HG03439 (cell line): ENCODE results near the gene TPD52L2.
"Not testable (repeated sequence)": the region's sequence is repeated elsewhere in the genome, so short reads cannot be mapped to it uniquely, and the experiment has no call there.

Source experiments
- ATAC-seq: cut with Tn5 transposase; IDR thresholded peaks from one replicate; pipeline ENCODE4 v1.9.1; 2021; ENCODE audit warnings: mild to moderate bottlenecking, moderate library complexity; ENCODE audit not compliant: unreplicated experiment

The TPD52L2 gene

DNA sequence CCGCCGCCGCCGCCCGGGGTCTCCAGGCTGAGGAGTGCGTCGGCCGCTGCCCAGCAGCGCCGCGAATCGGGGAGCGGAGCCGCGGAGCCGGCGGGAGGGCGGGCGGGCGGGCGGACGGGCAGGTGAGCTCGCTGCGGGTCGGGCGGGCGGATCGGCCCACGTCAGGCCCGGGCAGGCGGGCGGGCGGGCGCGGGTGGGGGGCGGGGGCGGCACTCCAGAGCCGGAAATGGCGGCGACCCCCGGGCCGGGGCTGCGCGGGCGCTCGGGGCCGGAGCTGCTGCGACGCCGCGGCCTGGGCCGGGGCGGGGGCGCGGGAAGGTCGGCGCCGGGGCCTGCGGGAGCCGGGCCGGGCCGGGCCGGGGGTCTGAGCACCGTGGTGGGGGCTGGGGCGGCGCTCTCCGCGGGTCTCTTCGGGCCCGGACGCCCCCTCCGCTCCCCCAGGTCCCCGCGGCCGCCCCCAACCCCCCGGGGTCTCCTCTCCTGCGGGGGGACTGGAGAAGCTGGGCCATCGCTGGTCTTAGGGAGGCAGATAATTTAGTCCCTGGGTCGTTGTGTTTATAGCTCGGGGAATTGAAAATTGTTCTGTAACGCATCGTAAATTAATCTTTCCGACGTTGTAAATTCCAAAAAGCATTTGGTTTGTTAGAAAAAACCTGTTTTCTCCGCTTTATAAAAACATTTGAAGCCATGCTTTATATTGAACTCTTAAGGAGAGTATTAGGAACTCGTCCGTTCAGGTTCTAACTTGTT lies 30.3 kb downstream of the TPD52L2 start:
- ATAC-seq, result peak; percentile 19

DNA sequence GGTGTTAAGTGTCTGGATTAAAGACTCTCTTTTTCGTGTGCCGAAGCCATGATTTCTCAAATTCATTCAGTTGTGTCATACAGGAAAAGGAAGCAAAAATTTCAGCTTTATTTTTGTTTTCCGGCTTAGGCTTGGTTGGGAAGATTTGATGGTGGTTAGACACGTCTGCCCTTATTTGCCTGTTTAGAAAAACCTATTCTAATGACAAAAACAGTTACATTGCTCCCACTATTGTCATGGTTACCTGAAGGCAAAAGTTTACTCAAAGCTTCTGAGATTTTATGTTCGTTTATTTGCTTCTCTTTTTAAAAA lies 30.8 kb downstream of the TPD52L2 start:
- no peak for ATAC-seq

DNA sequence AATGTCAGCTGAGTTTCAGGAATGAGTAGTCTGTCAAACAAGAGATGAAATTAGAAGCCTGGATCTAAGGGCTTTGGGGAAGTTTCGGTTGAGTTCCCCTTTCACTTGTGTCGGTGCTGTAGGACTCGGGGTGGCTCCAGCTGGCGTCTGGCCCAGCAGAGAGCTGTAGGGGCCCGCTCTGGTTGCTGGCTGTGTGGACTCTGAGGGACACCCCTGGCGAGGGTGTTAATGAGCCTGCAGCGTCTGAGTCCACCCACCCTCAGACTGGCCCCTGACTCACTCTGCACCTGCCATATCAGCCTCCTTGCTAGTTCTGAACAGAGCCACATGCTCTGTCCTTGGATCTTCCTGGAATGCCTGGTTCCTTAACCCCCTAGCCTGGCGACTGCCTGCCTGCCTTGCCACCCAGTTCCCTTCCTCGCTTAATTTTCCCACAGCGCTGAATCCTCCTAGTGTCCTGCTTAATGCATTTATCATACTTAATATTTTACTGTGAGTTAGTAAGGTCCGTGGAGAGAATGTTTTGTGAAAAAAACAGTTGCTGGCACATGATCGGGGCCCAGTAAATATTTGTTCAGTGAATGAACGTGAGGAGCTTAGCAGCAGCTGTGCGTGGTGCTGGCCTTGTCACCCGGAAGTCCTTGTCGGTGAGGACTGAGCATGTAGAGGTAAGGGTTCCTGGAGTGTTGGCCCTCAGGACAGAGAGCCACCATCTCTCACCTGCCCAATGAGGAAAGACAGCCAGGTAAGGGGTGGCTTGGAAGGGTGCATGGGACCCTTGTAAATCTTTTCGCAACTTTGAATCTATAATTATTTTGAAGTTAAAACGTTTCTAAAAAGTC lies 31.4 kb downstream of the TPD52L2 start:
- ATAC-seq, result no peak

DNA sequence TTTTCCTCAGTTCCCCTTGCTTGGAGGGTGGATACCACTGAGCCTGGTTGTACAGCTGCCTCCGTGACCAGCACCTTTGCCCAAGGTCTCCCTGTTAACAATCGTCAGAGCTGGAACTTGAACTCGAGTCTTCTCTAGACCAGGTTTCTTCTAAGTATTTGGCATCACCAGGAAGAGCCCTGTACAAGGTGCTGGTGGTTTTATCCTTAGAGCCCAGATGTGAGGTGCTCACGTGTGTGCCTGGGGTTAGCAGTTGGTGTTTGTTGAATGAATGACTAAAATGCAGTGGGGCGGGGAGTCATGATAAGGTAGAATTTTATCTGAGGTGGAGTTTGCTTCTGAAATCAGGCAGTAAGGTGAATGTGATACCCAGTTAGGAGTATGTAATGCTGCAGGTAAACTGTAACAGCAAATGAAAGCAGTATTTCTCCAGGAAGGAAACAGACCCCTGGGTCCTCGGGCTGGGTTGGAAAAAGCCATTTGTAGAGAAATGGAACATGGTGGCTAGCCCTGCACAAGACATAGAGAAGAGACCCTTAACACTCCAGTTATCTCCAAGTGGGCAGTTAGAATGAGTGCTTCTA lies 33.0 kb downstream of the TPD52L2 start:
- ATAC-seq, result no peak

DNA sequence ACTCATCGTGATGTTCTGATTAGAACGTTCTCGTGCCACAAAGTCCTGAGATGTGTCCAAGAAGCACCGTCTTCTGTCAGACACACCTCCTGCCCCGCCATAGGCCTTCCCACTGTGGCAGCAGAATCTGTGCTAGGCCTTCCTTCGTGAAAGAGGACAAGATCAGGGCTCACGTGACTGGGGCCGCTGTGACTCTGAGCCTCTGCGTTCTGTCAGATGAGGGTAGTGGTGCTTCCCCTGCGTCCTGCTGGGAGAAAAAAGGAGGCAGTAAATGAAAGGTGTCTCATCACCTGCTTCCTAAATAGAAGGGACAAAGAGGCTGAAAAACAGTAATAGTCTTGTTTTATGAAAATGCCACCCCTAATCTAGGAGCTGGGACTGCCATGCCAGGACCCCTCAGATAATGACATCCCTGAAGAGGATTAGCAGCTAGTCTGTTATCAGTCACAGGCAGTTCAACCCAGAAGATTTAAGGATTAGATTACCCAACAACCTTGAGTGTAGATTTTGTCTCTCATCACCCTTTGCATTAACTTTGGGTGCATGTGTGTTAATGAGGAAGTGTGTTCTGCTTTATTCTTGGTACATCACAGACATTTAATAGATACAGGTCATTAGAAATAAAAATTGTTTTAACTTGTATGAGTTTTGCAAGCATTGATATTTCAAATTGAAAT lies 34.0 kb downstream of the TPD52L2 start:
- no peak for ATAC-seq

DNA sequence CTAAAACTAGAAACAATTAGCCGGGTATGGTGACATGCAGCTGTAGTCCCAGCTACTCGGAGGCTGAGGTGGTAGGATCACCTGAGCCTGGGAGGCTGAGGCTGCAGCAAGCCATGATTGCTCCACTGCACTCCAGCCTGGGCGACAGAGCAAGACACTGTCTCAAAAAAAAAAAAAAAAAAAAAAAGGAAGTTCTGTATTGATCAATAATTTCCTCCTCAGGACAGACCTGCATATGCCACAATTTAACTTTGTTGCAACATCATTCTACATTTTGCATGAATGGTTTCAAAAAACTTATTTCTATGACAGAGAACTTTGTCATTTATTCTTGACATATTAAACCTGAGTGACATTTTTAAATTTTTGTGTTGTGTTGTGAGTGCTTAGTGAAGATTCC lies 35.3 kb downstream of the TPD52L2 start:
- ATAC-seq, result no peak

DNA sequence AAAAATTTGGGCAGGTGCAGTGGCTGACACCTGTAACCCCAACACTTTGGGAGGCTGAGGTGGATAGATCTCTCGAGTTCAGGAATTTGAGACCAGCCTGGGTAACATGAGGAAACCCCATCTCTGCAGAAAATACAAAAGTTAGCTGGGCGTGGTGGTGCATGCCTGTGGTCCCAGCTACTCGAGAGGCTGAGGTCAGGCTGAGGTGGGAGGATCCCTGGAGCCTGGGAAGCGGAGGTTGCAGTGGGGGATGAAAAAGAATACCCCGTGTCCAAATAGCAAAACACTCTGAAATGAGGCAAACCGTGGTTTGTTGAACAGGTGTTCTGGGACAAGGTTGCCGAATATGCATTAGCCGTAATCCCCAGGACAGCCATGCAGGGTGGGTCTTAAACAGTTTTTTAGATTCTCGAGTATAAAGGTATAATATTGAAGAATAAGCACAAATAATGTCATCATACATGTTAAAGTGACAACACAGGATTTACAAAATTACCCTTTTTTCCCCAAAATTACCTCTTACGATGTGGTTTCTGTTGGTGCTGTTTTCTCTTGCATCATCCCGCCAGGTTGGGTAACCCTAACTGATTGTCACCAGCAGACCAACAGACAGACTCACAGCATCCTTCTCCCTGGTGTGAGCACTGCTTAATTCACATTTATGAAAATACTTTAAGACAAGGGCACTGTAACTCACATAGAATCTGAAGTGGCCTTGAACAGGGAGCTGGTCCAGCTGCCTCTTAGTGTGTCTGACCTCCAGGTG lies 38.9 kb downstream of the TPD52L2 start:
- no peak for ATAC-seq

DNA sequence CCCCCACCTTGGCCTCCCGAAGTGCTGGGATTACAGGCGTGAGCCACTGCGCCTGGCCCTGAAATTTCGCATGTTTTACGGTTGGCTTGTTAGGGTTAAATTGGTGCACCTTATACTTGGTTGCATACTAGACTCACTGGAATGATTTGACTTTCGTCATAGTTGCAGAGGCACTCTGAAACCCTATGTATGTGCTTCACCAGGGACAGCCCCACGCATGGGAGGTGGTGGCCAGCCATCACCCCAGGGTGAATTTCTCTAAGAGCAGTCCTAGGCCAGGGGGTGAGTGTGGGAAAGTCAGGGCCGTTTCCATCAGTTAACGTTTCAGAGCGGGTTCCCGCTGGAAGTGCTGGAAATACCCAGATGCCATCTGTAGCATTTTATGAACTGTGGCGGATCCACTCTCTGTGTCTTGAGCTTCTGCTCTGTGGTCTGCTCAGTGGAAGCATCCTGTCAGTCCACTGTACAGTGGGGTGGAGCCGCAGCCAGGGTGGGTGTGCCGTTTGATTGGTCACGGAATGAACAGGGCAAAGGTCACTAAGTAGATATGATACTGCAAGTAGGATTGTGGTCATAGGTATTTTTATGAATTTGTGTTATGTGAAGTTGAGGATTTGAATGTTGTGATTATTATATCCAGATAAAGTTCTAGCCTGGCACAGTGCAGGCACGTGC lies 43.1 kb downstream of the TPD52L2 start:
- ATAC-seq, result no peak

DNA sequence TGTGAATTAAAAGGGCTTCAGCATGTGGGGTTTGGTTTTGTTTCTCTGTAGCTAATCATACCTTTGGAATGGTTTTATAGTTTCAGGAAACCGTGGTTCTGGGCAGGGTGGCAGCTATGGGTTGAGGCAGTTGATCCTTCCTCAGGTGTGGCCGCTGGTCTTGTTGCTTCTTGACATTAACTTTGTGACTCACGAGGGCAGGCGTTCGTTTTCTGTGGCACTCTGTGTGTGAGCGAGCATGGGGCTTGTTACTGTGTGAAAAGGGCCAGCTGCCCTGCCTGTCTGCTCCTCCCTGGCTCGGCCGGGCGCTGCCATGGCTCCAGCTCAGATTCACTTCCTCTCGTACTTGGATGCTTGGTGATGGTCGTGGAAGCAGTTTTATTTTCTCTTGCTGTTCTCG lies 46.1 kb downstream of the TPD52L2 start:
- no peak for ATAC-seq

DNA sequence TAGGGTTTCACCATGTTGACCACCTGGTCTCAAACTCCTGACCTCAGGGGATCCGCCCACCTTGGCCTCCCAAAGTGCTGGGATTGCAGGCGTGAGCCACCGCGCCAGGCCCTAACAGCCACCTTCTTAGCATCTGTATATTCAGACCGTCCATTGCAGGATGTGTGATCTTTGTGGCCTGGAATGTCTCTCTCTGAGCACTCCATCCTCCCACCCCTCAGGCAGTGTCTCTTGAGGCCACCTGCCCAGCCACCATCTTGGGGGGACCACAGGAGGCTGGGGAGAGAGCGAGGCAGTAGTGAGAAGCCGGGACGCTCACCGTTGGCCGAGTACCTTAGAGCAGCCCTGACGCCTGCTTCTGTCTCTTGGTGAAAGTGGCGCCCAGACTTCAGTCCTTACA lies 48.7 kb downstream of the TPD52L2 start:
- no peak for ATAC-seq

DNA sequence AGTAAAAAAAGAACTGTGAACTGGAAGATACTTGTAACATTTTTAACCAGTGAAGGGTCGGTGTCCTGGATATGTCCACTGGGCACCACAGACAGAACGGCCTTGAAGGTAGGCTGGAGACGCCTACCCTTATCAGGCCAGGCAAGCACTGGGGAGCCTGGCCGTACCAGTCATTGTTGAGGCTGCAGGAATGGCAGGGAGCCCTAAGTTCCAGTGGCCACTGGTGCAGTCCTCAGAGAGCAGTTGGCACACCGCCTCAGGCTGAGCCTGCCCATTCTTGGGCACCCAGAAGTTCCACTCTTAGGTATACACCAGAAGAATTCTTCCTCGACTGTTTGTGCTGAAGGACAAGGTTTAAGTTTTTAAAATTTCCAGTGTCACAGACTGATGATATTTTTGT lies 50.4 kb downstream of the TPD52L2 start:
- ATAC-seq, result no peak

DNA sequence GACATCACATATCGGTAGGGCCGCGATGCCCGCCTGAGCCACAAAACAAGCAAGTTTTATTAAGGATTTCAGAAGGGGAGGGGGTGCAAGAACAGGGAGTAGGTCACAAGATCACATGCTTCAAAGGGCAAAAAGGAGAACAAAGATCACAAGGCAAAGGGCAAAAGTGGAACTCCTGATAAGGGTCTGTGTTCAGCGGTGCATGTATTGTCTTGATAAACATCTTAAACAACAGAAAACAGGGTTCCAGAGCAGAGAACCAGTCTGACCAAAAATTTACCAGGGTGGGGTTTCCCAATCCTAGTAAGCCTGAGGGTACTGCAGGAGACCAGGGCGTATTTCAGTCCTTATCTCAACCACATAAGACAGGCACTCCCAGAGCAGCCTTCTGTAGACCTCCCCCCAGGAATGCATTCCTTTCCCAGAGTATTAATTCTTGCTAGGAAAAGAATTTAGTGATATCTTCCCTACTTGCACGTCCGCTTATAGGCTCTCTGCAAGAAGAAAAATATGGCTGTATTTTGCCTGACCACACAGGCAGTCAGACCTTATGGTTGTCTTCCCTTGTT lies 51.4 kb downstream of the TPD52L2 start:
- ATAC-seq, result not testable (repeated sequence)

DNA sequence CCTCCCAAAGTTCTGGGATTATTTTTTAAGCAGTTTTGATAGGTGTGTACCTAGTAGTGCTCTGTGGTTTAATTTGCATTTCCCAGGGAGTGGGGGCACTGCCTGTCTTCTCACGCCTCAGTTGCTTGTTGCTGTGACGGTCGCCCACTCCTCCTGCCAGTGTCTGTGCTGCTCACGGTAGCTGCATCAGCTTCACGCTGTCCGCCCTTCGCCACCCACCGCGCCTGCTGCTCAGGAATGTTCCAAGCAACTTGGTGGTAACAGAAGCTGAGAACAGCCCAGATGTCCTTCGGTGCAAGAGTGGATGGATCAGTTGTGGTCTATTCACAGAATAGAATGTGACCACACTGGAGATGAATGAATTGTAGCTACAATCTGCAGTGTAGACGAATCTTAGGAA lies 52.7 kb downstream of the TPD52L2 start:
- ATAC-seq, result no peak

DNA sequence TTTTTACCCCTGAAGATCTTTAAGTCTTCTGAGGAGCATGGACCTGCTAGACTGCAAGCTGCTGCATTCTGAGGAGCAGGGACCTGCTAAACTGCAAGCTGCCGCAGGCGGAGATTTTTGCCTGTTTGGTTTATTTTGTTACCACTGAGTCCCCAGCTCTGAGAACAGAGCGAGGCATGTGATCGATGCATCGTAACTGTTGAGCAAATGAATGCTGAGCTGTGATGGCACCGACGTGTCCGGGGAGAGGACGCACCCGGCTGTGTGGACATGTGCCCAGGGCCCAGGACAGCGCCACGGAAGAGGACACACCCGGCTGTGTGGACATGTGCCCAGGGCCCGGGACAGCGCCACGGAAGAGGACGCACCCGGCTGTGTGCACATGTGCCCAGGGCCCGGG lies 54.1 kb downstream of the TPD52L2 start:
- no peak for ATAC-seq

DNA sequence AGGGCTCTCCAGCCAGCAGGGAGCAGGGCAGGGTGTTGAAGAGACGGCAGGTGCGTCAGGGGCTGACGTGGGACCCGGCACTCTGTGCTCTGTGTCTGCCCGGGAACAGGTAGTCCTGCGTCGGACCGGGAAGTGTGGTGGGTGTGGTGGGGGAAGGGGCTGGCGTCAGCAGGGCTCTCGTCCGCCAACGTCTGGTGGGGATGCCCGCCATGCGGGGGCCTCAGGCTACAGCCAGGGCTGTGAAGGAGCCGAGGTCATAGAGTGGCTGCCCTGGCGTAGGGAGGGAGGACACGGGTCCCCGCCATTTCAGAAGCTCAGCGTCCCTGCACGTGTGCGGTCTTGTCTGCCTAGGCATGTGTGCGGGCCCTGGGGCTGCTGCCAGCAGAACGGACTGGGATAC lies 55.2 kb downstream of the TPD52L2 start:
- ATAC-seq, result no peak

DNA sequence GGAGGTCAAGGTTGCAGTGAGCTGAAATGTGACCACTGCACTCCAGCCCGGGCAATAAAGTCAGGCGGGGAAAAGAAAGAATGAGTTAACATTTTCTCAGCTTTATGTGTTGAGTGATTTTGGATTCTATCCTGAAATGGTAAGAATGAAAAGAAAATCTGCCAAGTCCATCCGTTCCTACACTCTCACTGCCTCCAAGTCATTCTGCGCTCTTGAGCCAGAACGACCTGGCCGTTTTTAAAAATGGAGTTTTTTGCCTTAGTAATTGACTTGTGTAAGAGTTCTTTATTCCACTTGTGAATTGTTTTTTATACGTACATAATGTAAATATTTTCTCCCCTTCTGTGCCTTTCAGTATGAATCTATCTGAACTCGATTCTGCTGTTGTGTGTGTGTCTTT lies 58.6 kb downstream of the TPD52L2 start:
- ATAC-seq, result no peak

DNA sequence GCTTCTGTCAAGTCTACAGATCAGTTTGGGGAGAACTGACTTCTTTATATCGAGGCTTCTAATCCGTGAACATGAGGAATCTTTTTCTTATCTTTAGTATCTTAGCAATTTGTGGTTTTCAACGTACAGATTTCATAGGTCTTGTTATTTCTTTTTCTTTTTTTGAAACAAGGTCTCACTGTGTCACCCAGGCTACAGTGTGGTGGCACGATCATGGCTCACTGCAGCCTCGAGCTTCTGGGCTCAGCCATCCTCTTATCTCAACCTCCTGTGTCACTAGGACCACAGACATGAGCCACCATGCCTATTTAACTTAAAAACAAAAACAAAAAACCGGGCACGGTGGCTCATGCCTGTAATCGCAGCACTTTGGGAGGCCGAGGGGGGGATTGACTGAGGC lies 59.2 kb downstream of the TPD52L2 start:
- no peak for ATAC-seq

DNA sequence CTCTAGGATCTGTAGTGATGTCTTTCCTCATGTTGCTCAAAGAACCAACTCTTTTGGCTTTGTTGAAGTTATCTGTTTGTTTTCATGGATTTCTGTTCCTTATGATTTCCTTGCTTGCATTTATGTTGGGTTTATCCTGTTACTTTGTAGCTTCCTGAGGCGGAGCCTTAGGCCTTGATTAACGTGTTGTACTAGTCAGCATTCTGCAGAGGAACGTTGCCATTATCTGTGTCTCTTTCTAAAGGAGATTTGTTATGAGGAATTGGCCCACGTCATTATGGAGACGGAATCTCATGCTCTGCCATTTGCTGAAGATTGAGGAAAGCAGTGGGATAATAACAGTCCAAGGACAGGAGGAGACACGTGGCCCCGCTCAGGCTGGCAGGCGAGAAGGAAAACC lies 61.2 kb downstream of the TPD52L2 start:
- ATAC-seq, result no peak

DNA sequence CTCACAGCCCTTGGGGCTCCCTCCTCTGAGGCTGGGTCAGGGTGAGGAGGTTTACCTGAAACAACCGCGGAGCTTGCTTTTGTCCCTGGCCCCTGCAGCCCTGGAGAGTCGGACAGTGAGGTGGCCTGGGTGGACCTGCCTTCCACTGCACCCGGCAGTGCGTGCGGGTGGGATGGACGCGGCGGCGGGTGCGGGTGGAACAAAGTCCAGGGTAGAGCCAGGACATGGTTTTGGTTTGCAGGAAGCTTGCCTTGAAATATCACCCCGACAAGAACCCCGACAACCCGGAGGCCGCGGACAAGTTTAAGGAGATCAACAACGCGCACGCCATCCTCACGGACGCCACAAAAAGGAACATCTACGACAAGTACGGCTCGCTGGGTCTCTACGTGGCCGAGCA lies 64.0 kb downstream of the TPD52L2 start:
- no peak for ATAC-seq

DNA sequence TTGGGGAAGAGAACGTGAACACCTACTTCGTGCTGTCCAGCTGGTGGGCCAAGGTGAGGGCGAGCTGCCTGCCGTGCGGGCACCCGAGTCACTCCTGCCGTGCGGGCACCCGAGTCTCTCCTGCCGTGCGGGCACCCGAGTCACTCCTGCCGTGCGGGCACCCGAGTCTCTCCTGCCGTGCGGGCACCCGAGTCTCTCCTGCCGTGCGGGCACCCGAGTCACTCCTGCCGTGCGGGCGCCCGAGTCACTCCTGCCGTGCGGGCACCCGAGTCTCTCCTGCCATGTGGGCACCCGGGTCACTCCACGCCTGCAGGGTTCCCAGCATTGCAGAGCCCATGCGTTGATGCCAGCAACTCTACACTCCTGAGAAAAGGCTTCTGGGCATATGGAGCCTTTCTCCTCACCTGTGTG lies 64.4 kb downstream of the TPD52L2 start:
- ATAC-seq, result not testable (repeated sequence)
